Stimulated activated CD8-positive, alpha-beta memory T cell treated with anti-CD3 and anti-CD28 coated beads, Interleukin-15, amount 100 ng/mL, for 4 hours (primary cell): ENCODE results near the gene CAPN9.
"Not testable (repeated sequence)": the region's sequence is repeated elsewhere in the genome, so short reads cannot be mapped to it uniquely, and the experiment has no call there.

ENCODE experiments used
- DNase-seq, 2 donors: peaks; one replicate each; pipeline ENCODE4 v3.0.0-alpha.2; 2020; ENCODE audit warnings: low read depth in 2 of 2

CAPN9 gene

GRCh38 chr1:230747890-230748800, 957 bp downstream of the CAPN9 start:
- no peak for DNase-seq

GRCh38 chr1:230749150-230749549, 2.0 kb downstream of the CAPN9 start:
- DNase-seq: no peak

- no peak for DNase-seq
These were observed 2.4 kb downstream of the CAPN9 start for GRCh38 chr1:230749635-230750034.

- no peak for DNase-seq
These were observed 3.4 kb downstream of the CAPN9 start for GRCh38 chr1:230750576-230750975.

- no peak for DNase-seq
These were observed 3.9 kb downstream of the CAPN9 start for GRCh38 chr1:230750986-230751625.

- DNase-seq: no peak
These were observed 5.2 kb downstream of the CAPN9 start for GRCh38 chr1:230752407-230752806.

GRCh38 chr1:230753191-230753585, 6.0 kb downstream of the CAPN9 start:
- no peak for DNase-seq

- DNase-seq: no peak
These were observed 6.5 kb downstream of the CAPN9 start for GRCh38 chr1:230753586-230754251.

- no peak for DNase-seq
These were observed 7.6 kb downstream of the CAPN9 start for GRCh38 chr1:230754796-230755195.

- DNase-seq: no peak
These were observed 10.9 kb downstream of the CAPN9 start for GRCh38 chr1:230757856-230758708.

GRCh38 chr1:230758709-230759368, 11.7 kb downstream of the CAPN9 start:
- DNase-seq: no peak

- DNase-seq: no peak
These were observed 12.3 kb downstream of the CAPN9 start for GRCh38 chr1:230759369-230760065.

- no peak for DNase-seq
These were observed 13.2 kb downstream of the CAPN9 start for GRCh38 chr1:230760360-230760827.

GRCh38 chr1:230761443-230762167, 14.4 kb downstream of the CAPN9 start:
- DNase-seq: no peak

GRCh38 chr1:230763927-230764591, 16.9 kb downstream of the CAPN9 start:
- no peak for DNase-seq

- DNase-seq: no peak
These were observed 19.1 kb downstream of the CAPN9 start for GRCh38 chr1:230766318-230766717.

- not testable (repeated sequence) for DNase-seq
These were observed 20.8 kb downstream of the CAPN9 start for GRCh38 chr1:230767859-230768612.

GRCh38 chr1:230768903-230769570, 21.8 kb downstream of the CAPN9 start:
- no peak for DNase-seq
